H7 (cell line): ENCODE results near the gene SHROOM4. TPM values are rescaled to one million over a fixed set of nuclear protein-coding genes. Genes with fewer than 3 reads are reported as not detected.

Experiments used
- DNase-seq: peaks from one replicate; pipeline ENCODE4 v3.0.0; 2012
- H3K27me3 ChIP-seq: 2 replicates; pipeline ENCODE4 v1.6.0; 2011; ENCODE audit warnings: mild to moderate bottlenecking, low read length; ENCODE audit not compliant: control insufficient read depth, insufficient read depth
- H3K36me3 ChIP-seq: replicated peaks from 2 replicates; pipeline ENCODE4 v1.5.1; 2011; ENCODE audit warnings: low read length; ENCODE audit not compliant: control insufficient read depth, insufficient read depth
- H3K4me3 ChIP-seq: 2 replicates; pipeline ENCODE4 v1.5.1; 2011; ENCODE audit warnings: low read depth, mild to moderate bottlenecking, control low read depth, low read length, moderate library complexity; ENCODE audit not compliant: insufficient read depth
- total RNA-seq: library from RNA; depleted of rRNA; stranded (reverse); fragments of >200 nt; shearing (Covaris generic); gene quantifications from 2 replicates; pipeline ENCODE4 v1.2.3, GENCODE V29; 2014

Gene SHROOM4
- total RNA-seq, 1 experiment from 2014 or later: 10.2 TPM

DNA sequence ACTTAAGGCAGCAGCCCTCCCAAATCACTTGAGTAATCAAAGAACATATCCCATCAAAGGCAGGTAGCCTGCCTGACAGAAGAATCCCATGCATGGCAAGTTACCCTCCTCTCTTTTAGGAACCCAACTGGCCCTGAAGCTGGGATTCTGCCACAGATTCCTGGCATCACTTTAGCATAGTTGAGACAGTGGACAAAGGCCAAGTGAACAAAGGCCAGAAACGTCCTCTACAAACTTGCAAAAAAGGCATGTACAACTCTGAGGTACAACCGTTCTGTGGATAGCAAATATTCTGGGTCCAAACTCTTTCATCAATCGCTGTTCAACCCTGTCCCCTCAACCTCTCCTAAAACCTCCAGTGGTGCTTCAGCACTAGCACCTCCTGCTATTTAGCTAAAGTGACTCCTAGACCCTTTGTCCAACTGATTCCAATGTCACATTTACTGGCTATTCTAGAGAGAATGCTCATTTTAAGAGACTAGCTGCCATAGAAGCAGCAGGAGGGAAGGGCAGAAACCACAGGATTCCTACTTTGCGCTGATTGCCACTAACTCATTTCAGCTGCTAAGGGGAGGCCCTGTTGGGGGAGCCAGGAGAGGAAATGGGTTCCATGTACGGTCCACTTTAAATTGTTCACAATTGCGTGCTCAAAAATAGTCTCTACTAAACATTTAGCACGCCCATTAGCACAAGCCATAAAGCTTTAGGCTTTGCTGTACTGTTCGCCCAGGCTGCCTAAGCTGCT is 105.9 kb downstream of the SHROOM4 start:
- Histone ChIP-seq H3K36me3 (no peaks in the 10 kb centered on the region), H3K27me3 (no peaks in the 10 kb centered on the region), H3K4me3 (no peak overlapping the region)
- DNase-seq: no peak

DNA sequence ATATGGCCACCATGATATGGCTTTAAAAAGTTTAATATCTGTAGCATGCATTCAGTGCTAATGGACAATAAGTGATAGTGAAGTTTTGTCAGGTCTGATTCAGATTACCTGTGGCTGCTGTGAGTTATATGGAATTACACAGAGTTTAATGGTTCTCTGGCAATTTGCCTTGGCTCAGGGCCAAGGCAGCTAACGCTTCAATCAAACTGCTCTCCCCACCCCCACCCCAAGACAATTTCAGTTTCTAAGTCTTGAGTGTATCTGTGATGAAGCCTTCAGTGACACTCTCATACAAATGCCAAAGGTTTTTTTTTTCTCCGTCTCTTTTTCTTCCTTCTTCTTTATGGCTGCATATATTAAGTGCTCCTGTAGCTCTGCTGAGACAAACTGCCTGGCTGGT is 106.6 kb downstream of the SHROOM4 start:
- no peak for DNase-seq
- H3K27me3 ChIP-seq: no peaks in the 10 kb centered on the region
- H3K36me3 ChIP-seq: no peaks in the 10 kb centered on the region
- no peak overlapping the region for H3K4me3 ChIP-seq

DNA sequence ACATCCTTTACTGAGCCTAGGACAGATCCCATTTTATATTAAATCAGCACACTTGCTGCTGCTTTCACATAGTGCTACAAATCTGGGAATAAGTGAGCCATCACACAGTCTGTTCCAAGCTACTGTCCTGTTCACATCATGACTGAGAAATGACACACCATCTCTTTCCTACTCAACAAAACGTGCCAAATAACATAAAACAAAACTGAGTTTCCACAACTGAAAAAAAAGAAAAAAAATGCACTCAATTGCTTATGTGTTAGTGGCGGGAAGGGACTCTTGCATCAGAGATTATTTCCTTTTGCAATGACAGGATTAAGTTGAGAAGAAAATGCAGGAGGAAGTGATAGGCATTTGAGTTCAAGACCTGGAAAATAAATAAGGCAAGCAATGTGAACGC is 109.0 kb downstream of the SHROOM4 start:
- Histone ChIP-seq H3K36me3 (no peaks in the 10 kb centered on the region), H3K4me3 (no peak overlapping the region), H3K27me3 (no peaks in the 10 kb centered on the region)
- no peak for DNase-seq

DNA sequence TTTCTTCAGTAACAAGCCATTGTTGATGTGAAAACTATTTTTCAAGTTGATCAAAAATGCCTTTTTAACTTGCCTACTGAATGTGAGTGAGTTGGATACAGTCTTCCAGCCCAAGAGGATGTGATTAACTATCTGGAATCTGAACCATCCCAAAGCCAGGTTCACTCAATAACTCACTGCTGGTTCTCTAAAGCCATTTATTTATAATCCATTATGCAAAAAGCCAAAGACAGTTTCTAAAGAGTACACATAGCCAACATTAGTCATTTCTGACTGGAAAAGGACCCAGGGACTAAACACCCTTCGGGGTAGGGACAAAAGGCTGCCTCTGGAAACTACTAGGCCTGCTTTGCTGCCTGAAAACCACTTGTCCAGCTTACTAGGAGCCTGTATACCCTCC is 109.6 kb downstream of the SHROOM4 start:
- Histone ChIP-seq H3K36me3 (no peaks in the 10 kb centered on the region), H3K4me3 (no peak overlapping the region), H3K27me3 (no peaks in the 10 kb centered on the region)
- no peak for DNase-seq

DNA sequence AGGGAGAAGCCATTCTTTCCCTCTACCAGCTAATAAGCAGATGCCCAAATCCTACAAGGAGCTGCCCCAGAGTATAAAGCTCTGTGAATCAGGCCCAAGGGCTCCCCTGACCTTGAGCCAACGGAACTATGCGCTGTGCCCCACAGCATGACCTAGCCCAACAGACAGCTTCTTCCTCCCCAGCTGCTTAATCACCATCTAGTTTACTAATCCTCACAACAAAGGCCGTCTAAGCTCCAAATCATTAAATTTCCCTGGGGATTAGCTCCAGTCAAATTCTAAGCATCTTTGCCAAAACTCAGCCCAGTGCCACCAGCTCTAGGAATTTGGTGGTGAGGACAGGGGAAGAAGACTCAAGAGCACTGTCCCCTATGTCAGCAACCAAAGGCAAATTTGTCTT is 113.1 kb downstream of the SHROOM4 start:
- Histone ChIP-seq H3K4me3 (no peak overlapping the region), H3K27me3 (no peaks in the 10 kb centered on the region), H3K36me3 (no peaks in the 10 kb centered on the region)
- no peak for DNase-seq

- Histone ChIP-seq H3K4me3 (no peak overlapping the region), H3K27me3 (no peaks in the 10 kb centered on the region), H3K36me3 (peaks cover 3% of the 10 kb centered on the region)
- DNase-seq: no peak
These were observed 115.0 kb downstream of the SHROOM4 start for GRCh38 chrX:50698944-50699343.

- no peak overlapping the region for H3K4me3 ChIP-seq
- no peaks in the 10 kb centered on the region for H3K27me3 ChIP-seq
- H3K36me3 ChIP-seq: peaks cover 3% of the 10 kb centered on the region
- DNase-seq: no peak
These were observed 116.3 kb downstream of the SHROOM4 start for GRCh38 chrX:50697691-50698090.

DNA sequence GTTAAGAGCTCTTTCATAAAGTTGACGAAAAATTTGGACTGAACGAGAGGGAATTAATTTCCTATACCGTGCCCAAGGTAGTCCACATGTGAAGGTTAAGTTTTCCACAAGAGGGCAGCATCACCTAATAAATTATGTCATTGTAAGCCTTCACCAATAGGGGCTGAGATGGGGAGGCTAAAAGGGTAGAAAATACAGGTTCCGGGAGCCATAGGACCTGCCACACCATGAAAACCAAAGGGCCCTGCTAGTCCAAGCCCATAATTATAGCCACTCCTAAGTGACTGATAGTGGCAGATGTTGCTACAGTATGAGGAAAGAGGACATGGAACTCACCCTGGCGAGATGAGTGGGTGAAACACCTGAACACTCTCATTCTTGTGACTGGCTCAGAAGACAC is 122.2 kb downstream of the SHROOM4 start:
- peak; percentile 28 for DNase-seq
- no peak overlapping the region for H3K4me3 ChIP-seq
- H3K36me3 ChIP-seq: peaks cover 3% of the 10 kb centered on the region
- no peaks in the 10 kb centered on the region for H3K27me3 ChIP-seq

DNA sequence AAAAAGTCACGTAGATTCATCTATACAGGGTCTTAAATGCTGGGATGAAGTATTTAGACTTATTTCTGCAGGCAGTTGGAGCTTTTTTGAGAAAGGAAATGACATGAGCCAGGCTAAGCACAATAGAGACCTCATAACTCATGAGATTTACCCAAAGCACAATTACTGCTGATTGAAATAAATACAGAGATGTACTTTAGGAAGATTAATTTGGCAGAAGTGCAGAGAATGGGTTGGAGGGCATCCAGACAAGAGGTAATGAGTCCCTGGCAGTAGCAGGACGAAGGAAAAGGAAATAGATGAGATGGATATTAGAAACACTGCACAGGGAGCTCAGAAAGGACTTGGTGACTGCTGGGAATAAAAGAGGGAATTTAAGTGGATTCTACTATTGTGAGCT is 129.1 kb downstream of the SHROOM4 start:
- DNase-seq: no peak
- no peaks in the 10 kb centered on the region; the same call in 1 of the 2 replicates for H3K36me3 ChIP-seq
- H3K4me3 ChIP-seq: no peak overlapping the region
- no peaks in the 10 kb centered on the region for H3K27me3 ChIP-seq

GRCh38 chrX:50680990-50681389 is 133.0 kb downstream of the SHROOM4 start:
- Histone ChIP-seq H3K27me3 (no peaks in the 10 kb centered on the region), H3K4me3 (no peak overlapping the region), H3K36me3 (no peaks in the 10 kb centered on the region; the same call in 1 of the 2 replicates)
- peak; percentile 17 for DNase-seq

GRCh38 chrX:50677789-50678188 is 136.2 kb downstream of the SHROOM4 start:
- no peak for DNase-seq
- Histone ChIP-seq H3K36me3 (no peaks in the 10 kb centered on the region; the same call in 1 of the 2 replicates), H3K4me3 (no peak overlapping the region), H3K27me3 (no peaks in the 10 kb centered on the region)

DNA sequence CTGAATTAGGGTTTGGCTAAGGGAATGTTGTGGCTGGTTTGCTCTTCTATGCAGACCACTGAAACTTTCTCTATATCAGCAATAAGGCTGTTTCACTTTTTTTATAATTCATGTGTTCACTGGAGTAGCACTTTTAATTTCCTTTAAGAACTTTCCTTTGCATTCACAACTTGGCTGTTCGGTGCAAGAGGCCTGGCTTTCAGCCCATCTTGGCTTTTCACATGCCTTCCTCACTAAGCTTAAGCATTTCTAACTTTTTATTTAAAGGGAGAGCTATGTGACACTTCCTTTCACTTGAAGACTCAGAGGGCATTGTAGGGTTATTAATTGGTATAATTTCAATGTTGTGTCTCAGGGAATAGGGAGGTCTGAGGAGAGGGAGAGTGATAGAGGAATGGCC is 142.3 kb downstream of the SHROOM4 start:
- no peak for DNase-seq
- no peak overlapping the region for H3K4me3 ChIP-seq

GRCh38 chrX:50668860-50669259 is 145.1 kb downstream of the SHROOM4 start:
- Histone ChIP-seq H3K36me3 (no peaks in the 10 kb centered on the region), H3K4me3 (no peak overlapping the region), H3K27me3 (no peaks in the 10 kb centered on the region)
- DNase-seq: no peak

More for the DNA sequence above, 142.3 kb downstream of the SHROOM4 start:
- Histone ChIP-seq H3K27me3 (no peaks in the 10 kb centered on the region), H3K36me3 (no peaks in the 10 kb centered on the region)

GRCh38 chrX:50648156-50648555 is 165.8 kb downstream of the SHROOM4 start:
- Histone ChIP-seq H3K4me3 (no peak overlapping the region), H3K36me3 (no peaks in the 10 kb centered on the region), H3K27me3 (no peaks in the 10 kb centered on the region)
- DNase-seq: no peak

DNA sequence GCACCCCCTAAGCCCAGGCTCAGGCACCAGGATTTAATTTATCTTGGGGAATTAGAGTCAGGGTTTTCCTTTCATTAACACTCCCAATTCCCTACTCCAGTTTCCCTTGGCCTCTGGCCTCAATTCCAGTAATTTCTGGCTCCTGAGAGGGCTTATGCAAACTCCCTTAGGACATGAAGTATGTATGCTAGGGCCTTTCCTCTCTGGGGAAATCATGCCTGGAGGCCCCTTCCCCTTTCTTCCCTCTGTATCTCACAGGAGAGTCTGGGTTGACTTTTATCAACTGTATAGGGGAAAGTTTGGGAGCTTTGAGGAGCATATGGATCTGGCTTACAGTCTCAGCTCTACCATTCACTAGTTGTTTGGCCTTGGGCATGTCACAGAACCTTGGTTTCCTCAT is 169.5 kb downstream of the SHROOM4 start:
- Histone ChIP-seq H3K4me3 (no peak overlapping the region), H3K36me3 (no peaks in the 10 kb centered on the region; the same call in 1 of the 2 replicates), H3K27me3 (no peaks in the 10 kb centered on the region)
- no peak for DNase-seq
